Heart right ventricle (tissue), 16 donors: ENCODE results near the gene SFMBT2. TPM values are rescaled to one million over a fixed set of nuclear protein-coding genes. Genes with fewer than 3 reads are reported as not detected.

ENCODE experiments used
- ATAC-seq, 8 donors: fragments of 200-7000 bp; cut with Tn5 transposase; one replicate each; pipeline ENCODE4 v1.9.1; 2020; ENCODE audit warnings: mild to moderate bottlenecking in 8 of 8, moderate library complexity in 8 of 8, moderate number of reproducible peaks in 1 of 8
- DNase-seq, 2 donors: peaks; one replicate each; pipeline ENCODE4 v3.0.0-alpha.2; 2020
- H3K27ac ChIP-seq, 10 donors: fragments of 200-600 bp; sonication (generic) in 2 of 10; one replicate each; pipeline versions ENCODE4 v1.5.0 to v1.8.0; 2020 to 2022; ENCODE audit warnings: mild to moderate bottlenecking in 3 of 10
- H3K27me3 ChIP-seq, 7 donors: fragments of 200-600 bp; one replicate each; pipeline ENCODE4 v1.8.0; 2021 to 2022; ENCODE audit warnings: mild to moderate bottlenecking in 2 of 7
- H3K36me3 ChIP-seq, 9 donors: fragments of 200-600 bp; sonication (generic) in 1 of 9; one replicate each; pipeline versions ENCODE4 v1.5.0 to v1.8.0; 2020 to 2022; ENCODE audit warnings: mild to moderate bottlenecking in 2 of 9
- H3K4me1 ChIP-seq, 9 donors: fragments of 200-600 bp; sonication (generic) in 1 of 9; one replicate each; pipeline versions ENCODE4 v1.5.0 to v1.8.0; 2020 to 2022; ENCODE audit warnings: mild to moderate bottlenecking in 4 of 9
- H3K4me3 ChIP-seq, 10 donors: fragments of 200-600 bp; sonication (generic) in 2 of 10; one replicate each; pipeline versions ENCODE4 v1.5.0 to v1.8.0; 2020 to 2022; ENCODE audit warnings: mild to moderate bottlenecking in 7 of 10, moderate library complexity in 2 of 10
- H3K9me3 ChIP-seq, 11 donors: fragments of 200-600 bp in 10 of 11; sonication (generic) in 2 of 11; one replicate each; pipeline versions ENCODE4 v1.5.0 to v1.8.0; 2013 to 2022; ENCODE audit warnings: mild to moderate bottlenecking in 2 of 11, control low read depth in 1 of 11, moderate library complexity in 1 of 11
- WGBS, 2 donors: extraction: QIAGEN DNeasy Blood & Tissue Kit; methylation state at CpG; one replicate each; pipeline ENCODE4 v1.1.7; 2013; ENCODE audit warnings: inconsistent platforms in 1 of 2; 5-methylcytosine and 5-hydroxymethylcytosine counted together
- intact Hi-C, 10 donors: fragments of 100-400 bp; cut with DNase I; formaldehyde crosslinking; loops; one replicate each; pipeline versions ENCODE4 v1.11.1 to v1.14.2; 2022
- polyA plus RNA-seq, 2 donors: library from polyadenylated mRNA; stranded (reverse); fragments of 200-250 nt; gene quantifications; one replicate each; pipeline ENCODE4 v1.2.3, GENCODE V29; 2013
- total RNA-seq, 10 donors: library from RNA; stranded (reverse); fragmentation: NEBNext Ultra II Directional in 3 of 10; extraction: Animal tissue kit (Norgen Biotek cat#: 25700) in 3 of 10; gene quantifications; one replicate each; pipeline versions ENCODE4 v1.2.1 to v1.2.4, GENCODE V29; 2021 to 2023
- TF ChIP-seq, protein P1 (sequence below), 9 donors: fragments of 200-600 bp; sonication (generic) in 2 of 9; IDR thresholded peaks; one replicate each; pipeline versions ENCODE4 v1.5.0 to v1.8.0; 2021 to 2022; ENCODE audit warnings: antibody characterized with exemption in 9 of 9, mild to moderate bottlenecking in 5 of 9, moderate library complexity in 1 of 9
- donor health status: Arrhythmogenic right ventricular cardiomyopathy.
- donor health status: ischemic (EF 13 %, LVEDD 7.1; RV severe dilation, severe dysfunction).
- donor health status: healthy with polysubstance abuse.
- donor health status: DM: no; HTN: yes; CAD: no.
- donor health status: DM: no; HTN: no; CAD: no.
- donor health status: ischemic (EF 25% LVEDD 6.9; RV normal size, moderate dysfunction).
- donor health status: ischemic (EF 25% LVEDD 5.7; RV mildly dilated, moderate dysfunction).
- donor health status: healthy.
- donor health status: DM: yes; HTN: yes; CAD: no.
- donor health status: Ischemic cardiomyopathy.
- donor health status: ischemic (EF 35%, LVEDD 5.7; RV mildly dilated, moderate dysfunction).
- donor health status: nonischemic (EF 11% LVEDD 7.7; RV severe dilation, severe dysfunction).
- donor health status: DM: yes; HTN: yes; CAD: no.
- donor health status: PGD.
- donor health status: ischemic (EF 29% LVEDD 5.4; RV normal size, mild dysfunction).
- donor health status: nonischemic (EF 23%, LVEDD 6.1; RV moderate dilation, normal function).

Gene SFMBT2
- total and polyA plus RNA-seq, 12 donors, result 4.1 to 14.2 (median 10.0) TPM

DNA sequence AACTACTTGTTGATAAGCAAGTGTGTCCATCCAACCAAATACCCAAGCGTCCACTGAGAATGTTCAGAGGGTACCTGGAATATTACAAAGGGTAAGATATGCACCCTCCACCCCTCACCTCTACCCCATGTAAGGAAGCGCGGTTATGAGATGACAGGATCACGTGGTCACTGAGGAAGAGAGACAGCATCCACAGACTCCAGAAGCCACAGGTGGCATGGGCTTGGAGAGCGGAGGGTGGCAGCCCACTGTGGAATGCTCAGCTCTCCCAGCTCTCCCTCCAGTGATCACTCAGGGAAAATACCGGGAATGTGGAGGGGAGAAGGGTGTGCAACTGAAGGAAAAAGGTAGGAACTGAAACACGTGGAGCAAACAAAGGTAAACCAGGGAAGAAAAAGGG is 25.7 kb downstream of the SFMBT2 start:
- DNase-seq, result no peak

DNA sequence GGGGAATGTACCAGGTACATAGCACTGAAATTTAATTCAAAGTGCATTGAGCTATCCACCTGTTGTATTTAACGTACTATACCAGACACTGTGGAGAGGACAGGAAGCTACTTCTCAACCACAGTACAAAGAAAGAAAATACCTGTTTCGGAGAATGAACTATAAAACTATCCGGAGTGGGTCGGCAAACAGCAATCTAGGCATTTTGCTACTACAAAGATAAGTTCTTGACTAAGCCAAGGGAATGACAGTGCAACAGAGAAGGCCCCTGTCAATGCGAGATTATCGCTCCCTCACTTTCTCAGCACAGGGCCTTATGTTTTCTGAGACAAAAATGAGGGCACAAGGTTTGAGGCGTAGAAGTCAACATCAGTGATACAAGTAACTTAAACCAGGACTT is 27.4 kb downstream of the SFMBT2 start:
- ATAC-seq (no peak), DNase-seq (no peak)
- Histone ChIP-seq H3K36me3 (peaks cover 0 to 31% (median 5%) of the 10 kb centered on the region in 9 donors), H3K27ac (no peak overlapping the region), H3K4me3 (no peak overlapping the region), H3K4me1 (peaks cover 0 to 35% (median 10%) of the 10 kb centered on the region in 9 donors), H3K27me3 (no peaks in the 10 kb centered on the region), H3K9me3 (no peaks in the 10 kb centered on the region)
- intact Hi-C loops, result loop anchor here in 1 of 10 donors (5.0 kb wide), 1 partner anchor 36 kb away; no protein-coding TSS in a partner anchor
- TF ChIP-seq, protein P1, sequence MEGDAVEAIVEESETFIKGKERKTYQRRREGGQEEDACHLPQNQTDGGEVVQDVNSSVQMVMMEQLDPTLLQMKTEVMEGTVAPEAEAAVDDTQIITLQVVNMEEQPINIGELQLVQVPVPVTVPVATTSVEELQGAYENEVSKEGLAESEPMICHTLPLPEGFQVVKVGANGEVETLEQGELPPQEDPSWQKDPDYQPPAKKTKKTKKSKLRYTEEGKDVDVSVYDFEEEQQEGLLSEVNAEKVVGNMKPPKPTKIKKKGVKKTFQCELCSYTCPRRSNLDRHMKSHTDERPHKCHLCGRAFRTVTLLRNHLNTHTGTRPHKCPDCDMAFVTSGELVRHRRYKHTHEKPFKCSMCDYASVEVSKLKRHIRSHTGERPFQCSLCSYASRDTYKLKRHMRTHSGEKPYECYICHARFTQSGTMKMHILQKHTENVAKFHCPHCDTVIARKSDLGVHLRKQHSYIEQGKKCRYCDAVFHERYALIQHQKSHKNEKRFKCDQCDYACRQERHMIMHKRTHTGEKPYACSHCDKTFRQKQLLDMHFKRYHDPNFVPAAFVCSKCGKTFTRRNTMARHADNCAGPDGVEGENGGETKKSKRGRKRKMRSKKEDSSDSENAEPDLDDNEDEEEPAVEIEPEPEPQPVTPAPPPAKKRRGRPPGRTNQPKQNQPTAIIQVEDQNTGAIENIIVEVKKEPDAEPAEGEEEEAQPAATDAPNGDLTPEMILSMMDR (IDR thresholded peaks at IDR 0.05), result no peak
- 72 to 82% methylated on average over 7 of the region's 7 CpGs for WGBS, 2 donors

More for the DNA sequence above, 25.7 kb downstream of the SFMBT2 start:
- TF ChIP-seq, protein P1 (IDR thresholded peaks at IDR 0.05), result no peak
- Histone ChIP-seq H3K27me3 (no peaks in the 10 kb centered on the region), H3K4me1 (peaks cover 0 to 50% (median 22%) of the 10 kb centered on the region in 9 donors), H3K4me3 (no peak overlapping the region), H3K36me3 (peaks cover 0 to 18% (median 5%) of the 10 kb centered on the region in 9 donors), H3K27ac (no peak overlapping the region), H3K9me3 (no peaks in the 10 kb centered on the region)
- peak in 1 of 8 donors; percentile 32 for ATAC-seq
- WGBS, 2 donors, result 75 to 78% methylated on average over 7 of the region's 7 CpGs
- intact Hi-C loops, result loop anchor here in 1 of 10 donors (5.0 kb wide), 1 partner anchor 1923 kb away; no protein-coding TSS in a partner anchor

DNA sequence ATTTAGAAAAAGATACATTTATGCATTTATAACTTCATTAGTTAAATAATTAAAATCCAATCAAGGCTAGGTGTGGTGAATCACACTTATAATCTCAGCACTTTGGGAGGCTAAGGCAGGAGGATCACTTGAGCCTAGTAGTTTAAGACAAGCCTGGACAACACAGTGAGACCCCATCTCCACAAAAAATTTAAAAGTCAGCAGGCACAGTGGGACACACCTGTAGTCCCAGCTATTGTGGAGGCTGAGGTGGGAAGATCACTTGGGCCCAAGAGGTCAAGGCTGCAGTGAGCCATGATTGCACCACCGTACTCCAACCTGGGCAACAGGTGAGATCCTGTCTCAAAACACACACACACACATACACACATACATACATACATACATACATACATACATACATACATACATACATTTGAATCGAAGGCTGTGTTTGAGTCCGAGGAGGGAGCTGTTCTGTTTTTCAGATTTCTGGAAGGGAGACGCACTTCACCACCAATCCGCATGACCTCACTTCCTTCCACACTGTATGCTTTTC is 30.1 kb downstream of the SFMBT2 start:
- intact Hi-C loops, result loop anchor here in 1 of 10 donors (5.0 kb wide), 1 partner anchor 33 kb away; no protein-coding TSS in a partner anchor
- TF ChIP-seq, protein P1 (IDR thresholded peaks at IDR 0.05), result no peak

DNA sequence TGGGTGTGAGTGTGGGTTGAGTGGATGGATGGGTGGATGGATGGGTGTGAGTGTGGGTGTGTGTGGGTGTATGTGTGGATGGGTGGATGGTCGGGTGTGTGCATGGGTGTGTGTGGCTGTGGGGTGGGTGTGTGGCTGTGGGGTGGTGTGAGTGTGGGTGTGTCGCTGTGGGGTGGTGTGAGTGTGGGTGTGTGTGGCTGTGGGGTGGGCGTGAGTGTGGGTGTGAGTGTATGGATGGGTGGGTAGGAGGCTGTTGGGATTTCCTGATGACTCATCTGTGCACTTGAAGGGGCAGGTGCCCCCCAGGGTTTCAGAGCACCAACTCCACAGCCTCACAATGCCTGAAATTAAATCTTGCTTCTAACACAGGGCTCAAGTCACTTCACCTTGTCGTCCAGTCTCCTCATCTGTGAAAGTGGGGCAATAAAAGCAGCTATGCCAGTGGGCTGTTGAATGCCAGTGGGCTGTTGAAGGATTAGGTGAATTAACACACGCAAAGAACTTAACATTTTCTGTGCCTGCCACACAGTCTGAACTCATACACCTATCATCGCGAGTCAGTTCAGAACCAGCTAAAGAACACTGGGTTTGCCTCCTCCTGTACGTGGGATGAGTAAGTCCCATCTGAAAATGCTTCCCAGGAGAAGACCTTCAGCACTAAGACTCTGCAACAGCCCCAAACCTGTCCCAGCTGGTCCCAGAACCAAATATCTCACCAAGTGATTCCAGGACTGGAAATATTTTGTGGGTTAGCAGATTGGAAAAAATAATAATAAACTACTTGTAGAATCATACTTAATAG is 32.0 kb downstream of the SFMBT2 start:
- Histone ChIP-seq H3K27me3 (no peaks in the 10 kb centered on the region), H3K27ac (no peak overlapping the region), H3K36me3 (peaks cover 0 to 42% (median 5%) of the 10 kb centered on the region in 9 donors), H3K4me1 (peaks cover 0 to 23% (median 0%) of the 10 kb centered on the region in 9 donors), H3K9me3 (no peaks in the 10 kb centered on the region), H3K4me3 (no peak overlapping the region)
- WGBS, 2 donors, result 97% methylated on average over 8 of the region's 8 CpGs
- ATAC-seq (peak in 2 of 8 donors; percentile 8 to 26), DNase-seq (no peak)
- intact Hi-C loops, result no loop called here
- TF ChIP-seq, protein P1 (IDR thresholded peaks at IDR 0.05), result no peak

More for the DNA sequence above, 30.1 kb downstream of the SFMBT2 start:
- DNase-seq, result no peak
- ATAC-seq, result peak in 1 of 8 donors; percentile 29
- peaks cover 0 to 38% (median 5%) of the 10 kb centered on the region in 9 donors for H3K36me3 ChIP-seq
- H3K27ac ChIP-seq, result no peak overlapping the region
- H3K4me1 ChIP-seq, result peaks cover 0 to 16% (median 0%) of the 10 kb centered on the region in 9 donors
- H3K9me3 ChIP-seq, result no peaks in the 10 kb centered on the region
- H3K27me3 ChIP-seq, result no peaks in the 10 kb centered on the region
- 76 to 82% methylated on average over 5 of the region's 5 CpGs for WGBS, 2 donors
- H3K4me3 ChIP-seq, result no peak overlapping the region
